Measurements from ENCODE around the gene MRFAP1L1. TPM values are rescaled to one million over a fixed set of nuclear protein-coding genes. Genes with fewer than 3 reads are reported as not detected.

MRFAP1L1 gene
- total and polyA plus RNA-seq, 10 donors = 45.6 to 96.9 (median 62.4) TPM

- no peak for DNase-seq
- WGBS, 5 donors = 69 to 84% (median 76%) methylated on average over 7 to 8 of the region's 8 CpGs
- intact Hi-C loops (cut with DNase I; ENCODE audit: low total_unique reads) = no loop called here
Measured at GRCh38 chr4:6696611-6697010, 13.1 kb downstream of the MRFAP1L1 start.

GRCh38 chr4:6695660-6696610, 13.7 kb downstream of the MRFAP1L1 start:
- Histone ChIP-seq H3K36me3 (peaks cover 0 to 37% (median 5%) of the 10 kb centered on the region in 6 donors), H3K4me3 (peak overlapping the region in 3 of 8 donors; percentile 27 to 60 (median 30)), H3K27ac (peak overlapping the region; percentile 72 to 91 (median 83)), H3K9me3 (no peaks in the 10 kb centered on the region), H3K27me3 (replicated peaks in 1 of 7) (no peaks in the 10 kb centered on the region), H3K4me1 (peaks cover 9 to 83% (median 47%) of the 10 kb centered on the region in 6 donors)
- 45 to 65% (median 58%) methylated on average over 11 to 18 of the region's 18 CpGs for WGBS, 5 donors
- peak; percentile 84 for DNase-seq
- intact Hi-C loops (cut with DNase I; ENCODE audit: low total_unique reads) = no loop called here
- no peak for TF ChIP-seq POLR2A (IDR thresholded peaks at IDR 0.05)
- TF ChIP-seq CTCF (IDR thresholded peaks at IDR 0.05 in 8 of 11, conservative IDR thresholded peaks at IDR 0.05 in 3 of 11) = no peak
- peak in 2 of 3 donors; percentile 40 to 41 for TF ChIP-seq POLR2AphosphoS5 (IDR thresholded peaks at IDR 0.05)

More at GRCh38 chr4:6696611-6697010, 13.1 kb downstream of the MRFAP1L1 start:
- peaks cover 0 to 43% (median 5%) of the 10 kb centered on the region in 6 donors for H3K36me3 ChIP-seq
- H3K27ac ChIP-seq = peak overlapping the region; percentile 72 to 91 (median 83)
- no peak for TF ChIP-seq POLR2AphosphoS5 (IDR thresholded peaks at IDR 0.05)
- TF ChIP-seq POLR2A (IDR thresholded peaks at IDR 0.05) = no peak
- TF ChIP-seq CTCF (IDR thresholded peaks at IDR 0.05 in 8 of 11, conservative IDR thresholded peaks at IDR 0.05 in 3 of 11) = no peak
- no peaks in the 10 kb centered on the region for H3K27me3 ChIP-seq (replicated peaks in 1 of 7)
- no peaks in the 10 kb centered on the region for H3K9me3 ChIP-seq
- peak overlapping the region in 1 of 8 donors; percentile 60 for H3K4me3 ChIP-seq
- peaks cover 9 to 76% (median 42%) of the 10 kb centered on the region in 6 donors for H3K4me1 ChIP-seq

GRCh38 chr4:6694177-6694901, 15.3 kb downstream of the MRFAP1L1 start:
- Histone ChIP-seq H3K9me3 (no peaks in the 10 kb centered on the region), H3K4me3 (peak overlapping the region in 5 of 8 donors; percentile 6 to 60 (median 27)), H3K4me1 (peaks cover 17 to 94% (median 62%) of the 10 kb centered on the region in 6 donors), H3K27ac (peak overlapping the region; percentile 53 to 91 (median 83)), H3K36me3 (peaks cover 0 to 22% (median 0%) of the 10 kb centered on the region in 6 donors), H3K27me3 (replicated peaks in 1 of 7) (no peaks in the 10 kb centered on the region)
- intact Hi-C loops (cut with DNase I; ENCODE audit: low total_unique reads) = no loop called here
- DNase-seq = peak; percentile 87
- 43 to 69% (median 53%) methylated on average over 15 to 16 of the region's 16 CpGs for WGBS, 5 donors
- no peak for TF ChIP-seq CTCF (IDR thresholded peaks at IDR 0.05 in 8 of 11, conservative IDR thresholded peaks at IDR 0.05 in 3 of 11)
- TF ChIP-seq POLR2AphosphoS5 (IDR thresholded peaks at IDR 0.05) = peak in 2 of 3 donors; percentile 41 to 67

All from spleen (tissue), 11 donors.